ENCODE data around the gene PRG2. TPM values are rescaled to one million over a fixed set of nuclear protein-coding genes. Genes with fewer than 3 reads are reported as not detected.

PRG2 gene
- total and polyA plus RNA-seq, 10 donors = 1.4 to 10.5 (median 3.7) TPM; not detected in 1

DNA sequence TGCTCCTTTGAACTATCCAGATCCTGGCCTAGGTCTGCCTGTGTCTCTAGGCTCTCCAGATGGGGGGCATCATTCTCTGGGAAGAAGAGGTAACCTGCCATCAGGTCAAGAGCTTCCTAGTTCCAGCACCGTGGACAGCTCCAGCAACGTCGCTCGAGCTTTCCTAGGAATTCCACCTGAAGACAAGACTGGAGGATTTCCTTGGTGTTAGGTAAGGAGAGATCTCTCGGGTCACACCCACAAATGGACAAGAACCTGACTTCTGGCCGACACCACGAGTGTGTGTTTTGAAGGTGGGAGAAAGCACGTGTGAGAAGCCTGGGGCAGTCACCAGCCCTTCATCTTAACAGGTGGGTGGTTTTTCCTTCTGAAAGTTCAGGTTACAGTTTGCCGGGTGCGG is 10.7 kb downstream of the PRG2 start:
- H3K36me3 ChIP-seq = no peaks in the 10 kb centered on the region
- no peak overlapping the region for H3K4me3 ChIP-seq
- no peaks in the 10 kb centered on the region for H3K4me1 ChIP-seq
- no peaks in the 10 kb centered on the region for H3K9me3 ChIP-seq
- TF ChIP-seq POLR2A (IDR thresholded peaks at IDR 0.05) = no peak
- no peak for TF ChIP-seq POLR2AphosphoS5 (IDR thresholded peaks at IDR 0.05)
- TF ChIP-seq, protein P1, sequence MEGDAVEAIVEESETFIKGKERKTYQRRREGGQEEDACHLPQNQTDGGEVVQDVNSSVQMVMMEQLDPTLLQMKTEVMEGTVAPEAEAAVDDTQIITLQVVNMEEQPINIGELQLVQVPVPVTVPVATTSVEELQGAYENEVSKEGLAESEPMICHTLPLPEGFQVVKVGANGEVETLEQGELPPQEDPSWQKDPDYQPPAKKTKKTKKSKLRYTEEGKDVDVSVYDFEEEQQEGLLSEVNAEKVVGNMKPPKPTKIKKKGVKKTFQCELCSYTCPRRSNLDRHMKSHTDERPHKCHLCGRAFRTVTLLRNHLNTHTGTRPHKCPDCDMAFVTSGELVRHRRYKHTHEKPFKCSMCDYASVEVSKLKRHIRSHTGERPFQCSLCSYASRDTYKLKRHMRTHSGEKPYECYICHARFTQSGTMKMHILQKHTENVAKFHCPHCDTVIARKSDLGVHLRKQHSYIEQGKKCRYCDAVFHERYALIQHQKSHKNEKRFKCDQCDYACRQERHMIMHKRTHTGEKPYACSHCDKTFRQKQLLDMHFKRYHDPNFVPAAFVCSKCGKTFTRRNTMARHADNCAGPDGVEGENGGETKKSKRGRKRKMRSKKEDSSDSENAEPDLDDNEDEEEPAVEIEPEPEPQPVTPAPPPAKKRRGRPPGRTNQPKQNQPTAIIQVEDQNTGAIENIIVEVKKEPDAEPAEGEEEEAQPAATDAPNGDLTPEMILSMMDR (IDR thresholded peaks at IDR 0.05 in 8 of 11, conservative IDR thresholded peaks at IDR 0.05 in 3 of 11) = no peak
- intact Hi-C loops (cut with DNase I; ENCODE audit: low total_unique reads) = no loop called here
- H3K27me3 ChIP-seq (replicated peaks in 1 of 7) = peaks cover 0 to 21% (median 0%) of the 10 kb centered on the region in 7 donors
- no peak for DNase-seq
- WGBS, 5 donors = 30 to 38% (median 32%) methylated on average over 9 to 10 of the region's 10 CpGs
- H3K27ac ChIP-seq = no peak overlapping the region

DNA sequence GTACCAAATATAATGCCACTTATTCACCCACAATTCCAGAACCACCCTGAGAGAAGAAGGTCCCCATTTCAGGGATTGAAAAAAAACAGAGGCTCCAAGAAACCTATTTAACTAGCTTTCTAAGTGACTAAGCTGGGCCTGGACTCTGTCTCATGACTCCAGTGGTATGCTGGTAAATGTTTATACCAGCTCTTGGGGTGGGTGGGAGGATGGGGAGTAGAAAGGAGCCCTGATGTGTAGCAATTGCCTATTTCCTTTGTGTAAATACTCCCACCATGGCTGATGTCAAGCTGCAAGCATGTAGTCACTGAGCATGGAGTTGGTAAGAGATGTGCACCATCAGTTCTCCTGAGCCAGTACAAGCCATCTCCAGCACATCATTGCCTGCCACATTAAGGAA is 12.3 kb downstream of the PRG2 start:
- Histone ChIP-seq H3K27ac (no peak overlapping the region), H3K4me3 (no peak overlapping the region), H3K27me3 (replicated peaks in 1 of 7) (peaks cover 0 to 21% (median 0%) of the 10 kb centered on the region in 7 donors), H3K36me3 (no peaks in the 10 kb centered on the region), H3K9me3 (no peaks in the 10 kb centered on the region), H3K4me1 (no peaks in the 10 kb centered on the region)
- no peak for TF ChIP-seq POLR2A (IDR thresholded peaks at IDR 0.05)
- TF ChIP-seq POLR2AphosphoS5 (IDR thresholded peaks at IDR 0.05) = no peak
- TF ChIP-seq, protein P1 (IDR thresholded peaks at IDR 0.05 in 8 of 11, conservative IDR thresholded peaks at IDR 0.05 in 3 of 11) = no peak
- DNase-seq = no peak
- intact Hi-C loops (cut with DNase I; ENCODE audit: low total_unique reads) = no loop called here

DNA sequence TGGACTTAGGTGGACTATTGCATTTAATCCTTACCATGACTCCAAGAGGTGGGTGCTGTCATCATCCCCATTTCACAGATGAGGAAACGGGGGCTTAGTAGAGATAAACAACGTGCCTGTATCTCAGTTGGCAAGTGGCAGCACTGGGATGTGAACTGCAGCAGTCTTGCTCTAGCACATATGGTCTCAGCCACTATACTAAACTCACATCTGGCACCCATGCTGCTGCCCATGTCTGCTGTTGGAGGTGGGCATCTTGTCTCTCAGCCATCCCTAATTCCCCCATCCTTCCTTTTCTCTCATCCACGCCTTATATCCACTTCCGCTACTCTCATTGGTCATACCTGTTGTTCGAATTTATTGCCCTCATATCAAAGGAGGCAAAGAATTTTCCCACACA is 13.3 kb downstream of the PRG2 start:
- Histone ChIP-seq H3K27me3 (replicated peaks in 1 of 7) (peaks cover 0 to 21% (median 0%) of the 10 kb centered on the region in 7 donors), H3K27ac (no peak overlapping the region), H3K4me3 (no peak overlapping the region), H3K4me1 (no peaks in the 10 kb centered on the region), H3K36me3 (no peaks in the 10 kb centered on the region), H3K9me3 (no peaks in the 10 kb centered on the region)
- DNase-seq = no peak
- WGBS, 5 donors = 62 to 80% (median 71%) methylated on average over 5 of the region's 5 CpGs
- intact Hi-C loops (cut with DNase I; ENCODE audit: low total_unique reads) = no loop called here
- TF ChIP-seq POLR2AphosphoS5 (IDR thresholded peaks at IDR 0.05) (no peak), POLR2A (IDR thresholded peaks at IDR 0.05) (no peak)
- TF ChIP-seq, protein P1 (IDR thresholded peaks at IDR 0.05 in 8 of 11, conservative IDR thresholded peaks at IDR 0.05 in 3 of 11) = no peak

DNA sequence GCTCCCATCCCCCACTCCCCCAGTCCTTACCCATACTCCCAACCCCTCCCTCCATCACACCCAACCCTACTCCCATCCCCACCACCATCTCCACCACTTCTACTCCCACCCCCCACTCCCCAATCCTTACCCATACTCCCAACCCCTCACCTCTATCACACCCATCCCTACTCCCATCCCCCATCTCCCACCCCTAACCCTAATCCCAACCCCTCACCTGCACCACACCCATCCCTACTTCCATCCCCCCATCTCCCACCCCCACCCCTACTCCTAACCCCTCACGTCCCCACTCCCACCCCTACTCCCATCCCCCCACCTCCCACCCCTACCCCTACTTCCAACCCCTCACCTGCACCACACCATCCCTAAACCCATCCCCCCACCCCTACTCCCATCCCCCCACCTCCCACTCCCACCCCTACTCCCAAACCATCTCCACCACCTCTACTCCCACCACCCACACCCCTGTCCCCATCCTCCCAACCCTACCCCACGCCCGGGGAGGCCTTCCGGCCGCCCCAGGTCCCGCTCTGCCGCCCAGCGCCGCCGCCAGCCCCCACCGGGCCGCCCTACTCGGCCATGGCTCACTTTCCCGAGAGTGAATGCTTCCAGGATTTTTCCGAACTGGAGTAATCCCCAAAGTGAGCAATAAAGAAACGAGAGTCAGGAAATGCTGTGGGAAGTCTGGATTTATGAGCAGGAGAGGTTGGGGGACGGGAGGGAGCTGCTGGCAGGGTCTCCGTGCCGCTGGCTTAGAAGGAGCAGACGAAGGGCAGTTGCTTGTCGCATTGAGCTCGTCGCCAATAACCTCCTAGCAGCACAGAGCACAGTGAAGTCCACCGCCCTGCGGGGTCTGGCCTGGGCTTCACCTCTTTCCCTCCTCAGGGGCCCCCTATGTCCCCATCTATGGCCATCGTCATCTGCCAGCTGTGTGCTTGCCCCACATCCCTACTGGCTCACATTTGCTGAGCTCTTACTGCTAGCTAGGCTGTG is 14.1 kb downstream of the PRG2 start:
- TF ChIP-seq POLR2A (IDR thresholded peaks at IDR 0.05) (no peak), POLR2AphosphoS5 (IDR thresholded peaks at IDR 0.05) (no peak)
- TF ChIP-seq, protein P1 (IDR thresholded peaks at IDR 0.05 in 8 of 11, conservative IDR thresholded peaks at IDR 0.05 in 3 of 11) = no peak
- no peak overlapping the region for H3K4me3 ChIP-seq
- H3K9me3 ChIP-seq = no peaks in the 10 kb centered on the region
- H3K27me3 ChIP-seq (replicated peaks in 1 of 7) = peaks cover 0 to 21% (median 0%) of the 10 kb centered on the region in 7 donors
- intact Hi-C loops (cut with DNase I; ENCODE audit: low total_unique reads) = no loop called here
- no peak for DNase-seq
- H3K36me3 ChIP-seq = no peaks in the 10 kb centered on the region
- H3K27ac ChIP-seq = no peak overlapping the region
- no peaks in the 10 kb centered on the region for H3K4me1 ChIP-seq
- WGBS, 5 donors = 61 to 71% (median 70%) methylated on average over 26 of the region's 26 CpGs

Data from spleen (tissue), 11 donors.